Activated naive CD8-positive, alpha-beta T cell treated with anti-CD3 and anti-CD28 coated beads, Interleukin-2, amount 10 ng/mL, durations not matched to agents 7 days and 5 days (primary cell): ENCODE results near the gene ASXL1. TPM values are rescaled to one million over a fixed set of nuclear protein-coding genes. Genes with fewer than 3 reads are reported as not detected.

Experiments
- ATAC-seq: fragments of 150-1000 bp; cut with Tn5 transposase; one replicate; pipeline ENCODE4 v1.10.0; 2021; ENCODE audit warnings: low read depth, moderate library complexity
- POLR2A ChIA-PET: fragments of 350-600 bp; sonication (Branson Sonifier 250); formaldehyde crosslinking; loops from one replicate; lab custom pipeline; 2021; ENCODE audit warnings: antibody characterized with exemption; lab: Charles Lee
- DNase-seq: peaks from one replicate; pipeline ENCODE4 v3.0.0; 2021
- H3K27ac Mint-ChIP-seq: one replicate; pipeline ENCODE4 v1.8.0; 2022; ENCODE audit warnings: mild to moderate bottlenecking, mixed read lengths
- H3K27me3 Mint-ChIP-seq: one replicate; pipeline ENCODE4 v1.8.0; 2022; ENCODE audit warnings: mild to moderate bottlenecking, moderate library complexity, mixed read lengths
- H3K36me3 Mint-ChIP-seq: one replicate; pipeline ENCODE4 v1.8.0; 2021; ENCODE audit warnings: mild to moderate bottlenecking, mixed read lengths
- H3K4me1 Mint-ChIP-seq: one replicate; pipeline ENCODE4 v1.8.0; 2021; ENCODE audit warnings: mixed read lengths
- H3K4me3 Mint-ChIP-seq: one replicate; pipeline ENCODE4 v1.8.0; 2022; ENCODE audit warnings: mild to moderate bottlenecking, moderate library complexity, mixed read lengths
- H3K9me3 Mint-ChIP-seq: one replicate; pipeline ENCODE4 v1.8.0; 2021; ENCODE audit warnings: mixed read lengths
- total RNA-seq, 2 experiments: library from RNA; stranded (reverse); gene quantifications; one replicate each; pipeline ENCODE4 v1.2.3, GENCODE V29; 2021

Gene ASXL1
- total RNA-seq, 2 experiments from 2014 or later = 102 to 107 TPM

DNA sequence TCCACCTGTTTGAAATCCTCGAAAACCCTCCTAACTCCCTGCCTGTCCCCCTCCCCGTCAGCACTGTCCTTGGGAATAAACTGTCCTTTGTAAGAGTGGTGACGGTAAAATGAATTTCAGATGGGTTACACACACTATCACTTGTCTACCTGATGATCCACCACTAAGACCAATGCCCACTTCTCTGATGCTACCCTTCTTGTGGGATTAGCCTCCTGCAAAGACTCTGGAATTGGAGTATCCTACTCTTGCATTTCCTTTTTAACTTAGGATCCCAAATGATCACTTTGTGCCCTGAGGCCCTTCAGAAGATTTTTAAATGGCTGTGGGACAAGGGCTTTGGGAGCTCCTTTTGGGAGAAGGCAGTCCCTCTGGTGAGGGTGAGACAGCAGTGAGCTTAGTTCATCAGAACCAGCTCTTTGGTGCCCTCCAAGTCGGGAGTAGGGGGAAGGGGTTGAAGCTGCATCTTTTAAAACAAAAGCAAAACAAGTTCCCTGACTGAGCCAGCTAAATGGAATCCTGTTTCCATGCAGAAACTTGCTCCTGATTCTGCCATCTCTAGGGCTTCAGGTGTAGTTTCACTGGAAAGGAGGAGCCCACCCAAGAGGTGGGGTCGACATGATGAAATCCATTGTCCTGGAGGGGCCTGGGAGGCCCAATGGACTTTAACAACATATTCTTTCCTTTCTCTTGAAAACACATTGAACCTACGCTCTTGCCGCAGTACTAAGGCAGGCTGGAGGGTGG lies 86.5 kb downstream of the ASXL1 start:
- H3K4me3 Mint-ChIP-seq = no peak overlapping the region
- H3K9me3 Mint-ChIP-seq = no peaks in the 10 kb centered on the region
- POLR2A ChIA-PET = interaction anchor here (1.3 kb wide), 1 partner anchor 33 kb away, joined by 4 read pairs; no protein-coding TSS in a partner anchor
- no peak for DNase-seq
- H3K27ac Mint-ChIP-seq = no peak overlapping the region
- ATAC-seq = no peak
- peaks cover 14% of the 10 kb centered on the region for H3K4me1 Mint-ChIP-seq
- H3K27me3 Mint-ChIP-seq = no peaks in the 10 kb centered on the region
- H3K36me3 Mint-ChIP-seq = peaks cover 8% of the 10 kb centered on the region

DNA sequence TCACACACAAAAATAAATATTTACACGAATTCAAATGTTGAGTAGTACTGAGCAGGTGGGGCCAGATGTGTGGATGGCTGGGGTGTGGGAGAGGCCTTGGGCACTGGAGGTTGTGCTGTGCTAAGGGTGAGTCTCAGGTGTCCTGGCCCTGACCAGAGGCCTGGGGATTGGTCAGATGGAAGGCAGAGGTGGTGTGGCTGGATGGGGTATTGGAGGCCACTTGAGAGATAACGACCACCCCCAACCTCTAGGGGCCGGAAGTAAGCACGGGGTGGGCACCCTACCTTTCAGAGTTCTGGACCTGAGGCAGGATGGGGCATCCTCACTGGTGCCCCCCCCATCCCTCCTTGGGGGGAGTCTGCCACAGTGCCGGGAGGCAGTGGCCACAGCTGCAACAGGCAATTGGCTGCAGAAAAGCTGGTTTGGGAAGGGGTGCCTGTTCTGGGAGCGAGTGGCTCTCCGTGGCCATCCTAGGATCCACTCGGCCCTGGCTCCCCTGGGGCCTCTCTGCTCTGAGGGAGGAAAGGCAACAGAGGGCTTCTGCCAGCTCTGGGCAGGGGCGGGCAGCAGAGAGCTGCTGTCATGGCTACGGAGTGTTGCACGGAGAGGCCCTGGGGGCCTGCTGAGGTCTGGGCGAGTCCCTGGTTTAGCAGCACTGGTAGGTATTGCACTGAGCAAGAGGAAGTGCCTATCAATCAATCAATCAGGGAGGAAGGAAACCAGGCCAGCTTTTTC lies 87.6 kb downstream of the ASXL1 start:
- Mint-ChIP-seq H3K27ac (peak overlapping the region; percentile 81), H3K4me3 (no peak overlapping the region), H3K36me3 (peaks cover 8% of the 10 kb centered on the region), H3K4me1 (peaks cover 10% of the 10 kb centered on the region), H3K9me3 (no peaks in the 10 kb centered on the region), H3K27me3 (no peaks in the 10 kb centered on the region)
- ATAC-seq = peak; percentile 44
- no peak for DNase-seq
- POLR2A ChIA-PET = no interaction called here

DNA sequence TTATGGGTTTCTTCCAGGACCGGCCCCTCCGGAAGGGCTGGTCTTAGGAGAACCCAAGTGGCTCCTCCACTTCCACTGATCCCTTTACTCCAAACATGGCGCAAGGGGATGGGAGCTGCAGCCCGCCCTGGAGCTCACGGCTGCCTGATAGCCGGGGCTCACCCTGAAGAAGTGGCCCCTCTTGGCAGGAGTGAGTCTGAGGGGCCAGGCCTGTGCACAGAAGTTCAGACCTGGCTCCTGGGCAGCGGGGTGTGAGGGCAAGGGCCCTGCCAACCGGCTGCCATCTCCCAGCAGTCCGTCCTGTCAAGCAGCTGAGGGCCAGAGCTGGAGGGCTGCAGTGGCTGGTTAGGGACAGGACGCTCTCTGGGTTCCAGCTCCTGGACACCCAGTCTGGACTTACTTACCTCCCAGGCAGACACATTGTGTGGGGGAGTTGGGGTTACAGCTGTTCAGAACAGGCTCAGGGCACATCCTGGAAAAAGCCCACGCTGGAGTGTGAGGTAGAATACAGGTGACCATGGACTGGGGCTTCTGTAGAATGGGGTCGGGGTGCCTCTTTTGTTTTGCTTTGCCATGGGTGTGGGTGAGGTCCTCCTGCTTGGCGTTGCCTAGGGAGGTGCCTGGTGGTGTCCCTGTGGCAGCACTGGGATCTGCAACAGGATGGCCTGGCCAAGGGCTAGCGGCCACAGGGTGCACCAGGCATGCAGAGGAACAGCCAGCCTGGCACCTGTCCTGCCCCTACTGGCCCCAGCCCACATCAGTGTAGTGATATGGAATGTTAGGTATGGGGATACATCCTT lies 88.4 kb downstream of the ASXL1 start:
- ATAC-seq = no peak
- DNase-seq = no peak
- H3K9me3 Mint-ChIP-seq = no peaks in the 10 kb centered on the region
- H3K27ac Mint-ChIP-seq = peak overlapping the region; percentile 18
- no peak overlapping the region for H3K4me3 Mint-ChIP-seq
- H3K27me3 Mint-ChIP-seq = no peaks in the 10 kb centered on the region
- POLR2A ChIA-PET = no interaction called here
- peaks cover 8% of the 10 kb centered on the region for H3K36me3 Mint-ChIP-seq
- peaks cover 10% of the 10 kb centered on the region for H3K4me1 Mint-ChIP-seq

DNA sequence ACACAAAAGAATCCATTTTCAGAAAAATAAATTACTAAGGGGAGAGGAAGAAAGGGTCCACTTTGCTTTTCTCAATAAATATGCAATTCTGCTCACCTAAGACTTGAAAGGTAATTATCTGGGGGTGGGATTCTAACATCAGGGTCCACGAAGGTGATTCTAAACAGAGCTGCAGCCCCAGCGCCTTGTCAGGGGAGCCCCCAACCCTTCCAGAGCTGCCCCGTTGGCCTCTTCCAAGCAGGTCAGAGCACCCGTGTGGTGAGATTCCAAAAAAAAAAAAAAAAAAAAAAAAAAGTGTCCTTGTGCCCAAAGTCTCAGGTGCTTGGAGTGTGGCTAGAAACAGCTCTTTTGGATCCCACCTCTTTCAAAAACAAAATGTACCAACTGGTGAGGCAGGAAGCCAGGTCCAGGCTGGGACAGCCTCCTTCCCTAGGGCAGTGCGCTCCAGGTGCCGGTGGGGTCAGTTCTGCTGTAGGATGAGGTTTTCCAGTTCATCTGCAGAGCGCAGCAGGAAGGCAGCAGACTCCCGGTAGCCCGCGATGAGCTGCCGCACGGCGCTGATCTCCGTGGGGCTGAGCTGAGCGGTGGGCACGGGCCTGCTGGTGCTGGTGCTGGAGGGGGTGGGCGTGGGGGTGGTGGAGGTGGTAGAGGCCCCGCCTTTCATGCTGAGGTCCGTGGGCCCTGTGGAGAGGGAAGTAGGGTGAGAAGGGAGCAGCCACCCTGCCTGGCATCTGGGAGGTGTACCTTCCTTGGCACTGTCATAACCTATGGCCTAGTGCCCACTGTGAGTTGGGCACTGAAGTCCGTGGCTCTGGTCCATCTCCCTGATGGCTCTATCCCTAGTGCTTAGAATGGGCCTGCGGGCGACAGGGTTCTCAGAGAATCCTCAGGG lies 89.3 kb downstream of the ASXL1 start:
- H3K4me3 Mint-ChIP-seq = no peak overlapping the region
- H3K36me3 Mint-ChIP-seq = peaks cover 8% of the 10 kb centered on the region
- POLR2A ChIA-PET = no interaction called here
- H3K9me3 Mint-ChIP-seq = no peaks in the 10 kb centered on the region
- DNase-seq (no peak), ATAC-seq (peak; percentile 8)
- H3K4me1 Mint-ChIP-seq = peaks cover 10% of the 10 kb centered on the region
- no peaks in the 10 kb centered on the region for H3K27me3 Mint-ChIP-seq
- H3K27ac Mint-ChIP-seq = no peak overlapping the region

DNA sequence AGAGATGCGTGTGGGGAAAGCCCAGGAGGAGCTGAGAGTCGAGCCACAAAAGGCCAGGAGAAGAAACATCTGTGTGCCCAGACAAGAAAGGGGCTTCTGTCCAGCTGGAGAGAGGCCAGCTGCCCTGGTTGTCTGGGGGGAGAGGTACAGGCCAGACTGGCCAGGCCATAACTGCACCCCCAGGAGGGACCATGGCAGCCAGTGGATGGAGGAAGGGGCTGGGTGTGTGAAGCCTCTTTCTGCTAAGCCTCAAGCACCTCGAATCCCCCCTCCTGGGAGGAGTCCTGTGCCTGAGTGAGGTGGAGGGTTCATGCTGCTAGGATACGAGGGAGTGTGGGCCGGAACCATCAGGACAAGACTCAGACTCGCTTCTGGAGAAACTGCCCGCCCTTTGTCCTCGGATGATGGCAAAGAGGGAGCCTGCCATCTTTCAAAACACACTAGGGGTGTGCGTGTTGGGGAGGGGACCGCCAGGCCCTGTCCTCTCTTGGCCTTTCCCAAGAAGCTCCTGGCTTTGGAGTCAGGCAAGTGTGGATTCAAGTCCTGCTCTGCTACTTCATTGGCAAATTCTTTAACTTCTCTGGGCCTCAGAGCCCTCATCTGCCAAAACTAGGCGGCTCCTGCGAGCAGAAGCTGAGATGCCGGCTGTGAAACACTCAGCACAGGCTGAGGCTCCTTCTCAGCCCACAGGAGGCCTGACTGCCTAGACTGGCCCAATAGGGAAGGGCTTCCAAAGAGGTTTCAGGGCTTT lies 90.3 kb downstream of the ASXL1 start:
- DNase-seq (no peak), ATAC-seq (no peak)
- POLR2A ChIA-PET = interaction anchor here (1.2 kb wide), 1 partner anchor 12 kb away, joined by 4 read pairs; no protein-coding TSS in a partner anchor
- Mint-ChIP-seq H3K9me3 (no peaks in the 10 kb centered on the region), H3K4me3 (no peak overlapping the region), H3K27ac (peak overlapping the region; percentile 30), H3K27me3 (no peaks in the 10 kb centered on the region), H3K4me1 (peaks cover 10% of the 10 kb centered on the region), H3K36me3 (peaks cover 11% of the 10 kb centered on the region)

DNA sequence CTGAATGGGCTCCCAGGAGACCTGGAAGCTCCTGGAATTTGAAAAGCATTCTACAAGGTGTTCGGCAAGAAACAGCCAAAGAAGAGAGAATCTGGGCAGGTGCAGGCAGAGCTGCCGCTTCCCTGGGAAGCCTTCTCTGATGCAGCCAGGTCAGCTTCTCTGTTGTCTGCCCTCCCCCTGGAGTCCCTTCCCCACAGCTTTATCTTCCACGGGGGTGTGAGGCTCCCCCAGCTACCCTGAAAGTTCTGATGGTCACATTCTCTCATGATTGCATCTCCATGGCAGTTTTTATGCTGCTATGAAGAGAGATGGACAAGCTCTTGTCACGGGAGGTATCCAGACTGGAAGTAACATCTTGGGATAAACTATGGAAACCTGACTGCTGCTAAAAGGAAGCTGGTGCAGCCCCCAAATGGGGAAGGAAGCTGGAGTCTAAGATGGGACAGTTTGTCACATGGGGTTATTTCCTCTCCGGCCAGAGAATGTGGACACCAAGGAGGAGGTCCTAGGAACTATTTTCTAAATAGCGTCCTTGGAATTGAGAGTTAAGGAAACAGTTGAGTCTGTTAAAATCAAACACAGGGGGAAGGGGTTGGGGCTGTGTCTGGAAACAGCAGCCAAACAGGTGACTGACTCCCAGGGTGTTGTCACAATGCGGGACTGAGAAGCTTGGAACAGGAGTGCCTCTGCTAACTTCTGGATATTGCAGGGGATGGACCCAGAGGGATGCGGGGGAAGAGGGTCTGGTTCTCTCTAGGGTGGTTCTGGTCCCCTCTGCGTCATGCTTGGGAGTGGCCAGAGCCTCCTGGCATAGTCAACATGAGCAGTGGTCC lies 91.1 kb downstream of the ASXL1 start:
- H3K36me3 Mint-ChIP-seq = peaks cover 6% of the 10 kb centered on the region
- POLR2A ChIA-PET = interaction anchor here (1.2 kb wide), 1 partner anchor 13 kb away, joined by 4 read pairs; no protein-coding TSS in a partner anchor
- ATAC-seq (no peak), DNase-seq (no peak)
- no peaks in the 10 kb centered on the region for H3K9me3 Mint-ChIP-seq
- no peak overlapping the region for H3K4me3 Mint-ChIP-seq
- H3K4me1 Mint-ChIP-seq = peaks cover 6% of the 10 kb centered on the region
- no peak overlapping the region for H3K27ac Mint-ChIP-seq
- H3K27me3 Mint-ChIP-seq = no peaks in the 10 kb centered on the region

DNA sequence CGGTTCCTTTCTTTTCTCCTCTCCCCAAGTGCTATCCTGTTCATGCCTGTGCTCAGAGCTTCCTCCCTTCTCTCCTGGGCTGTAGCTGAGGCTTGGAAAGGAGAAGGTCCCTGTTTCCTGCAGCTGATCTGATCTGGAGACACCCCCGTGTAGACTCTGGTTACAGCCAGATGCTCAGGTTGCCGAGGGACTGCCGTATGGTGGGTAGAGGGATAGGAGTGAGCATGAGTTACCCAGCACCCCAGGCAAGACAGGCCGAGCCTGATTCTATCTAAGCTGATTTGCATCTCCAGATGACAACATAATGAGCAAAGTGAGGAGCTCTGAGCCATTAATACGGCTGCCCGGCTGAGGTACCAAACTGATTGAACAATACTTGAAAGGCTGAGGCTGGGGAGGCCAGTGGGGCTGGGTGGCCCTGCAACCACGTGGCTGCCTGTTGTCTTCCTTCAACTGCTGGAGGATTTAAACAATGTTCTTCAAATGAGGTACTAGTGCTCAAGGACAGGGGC lies 91.8 kb downstream of the ASXL1 start:
- peaks cover 6% of the 10 kb centered on the region for H3K36me3 Mint-ChIP-seq
- POLR2A ChIA-PET = interaction anchor here (1.2 kb wide), 1 partner anchor 14 kb away, joined by 4 read pairs; no protein-coding TSS in a partner anchor

DNA sequence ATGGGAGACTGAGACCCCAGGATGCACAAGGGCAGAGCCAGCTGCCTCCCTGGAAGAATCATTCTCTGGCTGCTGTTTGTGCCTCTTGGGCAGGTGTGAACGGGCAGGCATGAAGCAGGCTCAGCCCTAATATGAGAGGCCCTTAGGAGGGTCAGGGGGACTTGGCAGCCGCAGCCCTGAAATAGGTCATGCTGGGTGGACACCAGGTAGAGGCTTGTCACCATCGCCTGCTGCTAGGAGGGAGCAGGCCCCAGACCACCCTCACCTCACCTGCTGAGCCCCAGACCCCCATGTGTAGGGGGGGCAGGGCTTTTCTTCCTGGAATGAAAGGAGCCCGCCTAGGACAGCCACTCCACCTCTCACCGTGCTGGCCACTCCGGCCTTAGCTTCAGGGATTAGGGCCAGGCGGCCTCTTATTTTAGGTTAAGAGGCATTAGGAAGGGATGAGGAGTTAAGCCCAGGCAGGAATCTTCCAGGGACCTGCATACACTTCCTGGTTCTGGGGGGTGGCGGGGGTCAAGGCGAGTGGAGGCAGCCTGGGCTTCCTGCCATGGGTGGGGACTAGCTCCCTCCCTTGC lies 92.4 kb downstream of the ASXL1 start:
- Mint-ChIP-seq H3K27ac (peak overlapping the region; percentile 31), H3K27me3 (no peaks in the 10 kb centered on the region), H3K36me3 (peaks cover 4% of the 10 kb centered on the region), H3K4me1 (peaks cover 1% of the 10 kb centered on the region), H3K9me3 (no peaks in the 10 kb centered on the region), H3K4me3 (no peak overlapping the region)
- no peak for ATAC-seq
- POLR2A ChIA-PET = interaction anchor here (0.6 kb wide), 1 partner anchor 125 kb away, joined by 3 read pairs; no protein-coding TSS in a partner anchor
- no peak for DNase-seq

More for the DNA sequence above, 91.8 kb downstream of the ASXL1 start:
- Mint-ChIP-seq H3K4me1 (peaks cover 6% of the 10 kb centered on the region), H3K27ac (peak overlapping the region; percentile 31), H3K4me3 (no peak overlapping the region), H3K9me3 (no peaks in the 10 kb centered on the region), H3K27me3 (no peaks in the 10 kb centered on the region)
- DNase-seq = no peak
- ATAC-seq = no peak

DNA sequence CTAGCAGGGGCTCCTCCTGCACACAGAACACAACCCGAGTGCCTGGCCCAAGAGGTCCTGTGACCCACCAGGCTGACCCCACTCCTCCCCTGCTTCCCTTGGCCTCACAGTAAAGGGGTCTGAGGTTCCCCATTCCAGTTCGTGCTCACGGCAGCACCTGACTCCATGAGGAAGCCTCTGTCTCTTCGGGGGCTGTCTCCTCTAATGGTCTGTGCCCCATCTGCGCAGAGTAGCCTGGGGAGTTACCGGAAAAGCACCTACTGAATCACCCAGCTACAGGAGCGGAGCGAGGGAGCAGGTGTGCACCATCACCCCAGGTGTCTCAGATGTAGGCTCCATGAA lies 93.2 kb downstream of the ASXL1 start:
- no peaks in the 10 kb centered on the region for H3K9me3 Mint-ChIP-seq
- H3K27me3 Mint-ChIP-seq = no peaks in the 10 kb centered on the region
- ATAC-seq = no peak
- POLR2A ChIA-PET = no interaction called here
- H3K4me1 Mint-ChIP-seq = peaks cover 1% of the 10 kb centered on the region
- H3K27ac Mint-ChIP-seq = peak overlapping the region; percentile 20
- DNase-seq = peak; percentile 21
- H3K4me3 Mint-ChIP-seq = no peak overlapping the region
- H3K36me3 Mint-ChIP-seq = peaks cover 4% of the 10 kb centered on the region

DNA sequence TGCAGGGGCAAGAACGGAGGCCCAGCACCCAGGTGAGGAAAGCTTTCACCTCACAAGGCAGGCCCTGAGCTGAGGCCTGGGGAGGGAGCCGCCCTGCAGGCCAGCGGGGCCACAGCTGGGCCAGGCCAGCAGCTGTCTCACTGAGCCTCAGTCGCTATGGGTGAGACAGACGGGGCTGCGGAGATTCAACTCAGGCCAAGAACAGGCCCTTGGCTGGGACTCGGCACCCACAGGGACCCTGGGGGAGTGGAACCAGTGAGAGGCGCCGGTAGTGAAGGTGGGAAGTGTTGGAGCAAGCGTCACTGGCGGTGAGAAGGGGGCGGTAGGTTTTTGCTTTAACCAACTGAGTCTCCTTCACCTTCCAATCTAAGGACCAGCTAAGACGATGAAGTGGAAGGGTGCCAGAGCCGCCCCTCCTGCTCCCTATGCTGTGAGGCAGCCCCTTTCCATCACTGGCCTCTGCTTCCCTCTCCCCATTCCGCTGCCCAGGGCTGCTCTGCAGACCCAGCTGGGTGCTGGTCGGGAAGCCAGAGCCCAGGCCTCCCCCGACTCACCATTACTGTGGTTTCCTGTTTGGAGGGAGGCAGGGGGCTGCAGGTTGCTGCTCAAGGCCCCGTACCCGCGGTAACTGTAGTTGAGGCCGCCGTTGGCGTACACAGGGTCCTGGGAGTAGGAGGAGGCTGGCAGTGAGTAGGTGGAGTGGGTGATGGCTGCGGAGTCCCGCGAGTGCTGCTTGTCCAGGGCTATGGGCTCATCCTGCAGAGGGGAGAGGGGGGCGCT lies 93.7 kb downstream of the ASXL1 start:
- Mint-ChIP-seq H3K9me3 (no peaks in the 10 kb centered on the region), H3K4me3 (no peak overlapping the region), H3K4me1 (peaks cover 1% of the 10 kb centered on the region), H3K27ac (peak overlapping the region; percentile 20), H3K36me3 (peaks cover 4% of the 10 kb centered on the region), H3K27me3 (no peaks in the 10 kb centered on the region)
- no peak for ATAC-seq
- no peak for DNase-seq
- POLR2A ChIA-PET = no interaction called here
